GM13977 (cell line): ENCODE results near the gene SEMA6B.

Source experiments
- DNase-seq: peaks from one replicate; pipeline ENCODE4 v3.0.0; 2012; ENCODE audit warnings: low spot score
- in situ Hi-C: fragments of 300-500 bp; cut with MboI; formaldehyde crosslinking; loops from one replicate; pipeline ENCODE4 v1.12.0; 2022; ENCODE audit warnings: low sequenced_read_pairs, low pct_unique_long_range_greater_than_20kb, mixed read lengths, inconsistent platforms; ENCODE audit not compliant: unreplicated experiment
- TF ChIP-seq, protein P1 (sequence below): IDR thresholded peaks from 2 replicates; pipeline ENCODE4 v1.5.1; 2012; ENCODE audit warnings: mild to moderate bottlenecking, control low read depth; ENCODE audit not compliant: insufficient read depth; ENCODE audit errors: extremely low read depth, missing control alignments

The SEMA6B gene

DNA sequence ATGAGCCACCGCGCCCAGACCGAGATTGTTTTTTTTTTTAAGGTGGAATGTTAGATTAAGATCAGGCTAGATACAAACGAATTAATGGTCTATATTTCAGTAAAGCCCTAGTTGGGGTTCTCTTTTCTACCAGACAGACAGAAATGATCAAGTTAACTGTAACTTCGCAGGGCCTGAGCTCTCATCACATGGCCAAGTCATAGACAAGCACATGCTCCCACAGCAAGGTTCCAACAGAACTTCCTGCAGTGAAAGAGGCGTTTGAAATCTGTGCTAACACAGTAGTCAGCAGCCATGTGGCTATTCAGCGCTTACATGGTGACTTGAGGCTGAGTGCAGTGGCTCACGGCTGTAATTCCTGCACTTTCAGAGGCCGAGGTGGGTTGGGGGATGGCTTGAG, 34.7 kb upstream of the SEMA6B start:
- in situ Hi-C loops, result no loop called here
- TF ChIP-seq, protein P1, sequence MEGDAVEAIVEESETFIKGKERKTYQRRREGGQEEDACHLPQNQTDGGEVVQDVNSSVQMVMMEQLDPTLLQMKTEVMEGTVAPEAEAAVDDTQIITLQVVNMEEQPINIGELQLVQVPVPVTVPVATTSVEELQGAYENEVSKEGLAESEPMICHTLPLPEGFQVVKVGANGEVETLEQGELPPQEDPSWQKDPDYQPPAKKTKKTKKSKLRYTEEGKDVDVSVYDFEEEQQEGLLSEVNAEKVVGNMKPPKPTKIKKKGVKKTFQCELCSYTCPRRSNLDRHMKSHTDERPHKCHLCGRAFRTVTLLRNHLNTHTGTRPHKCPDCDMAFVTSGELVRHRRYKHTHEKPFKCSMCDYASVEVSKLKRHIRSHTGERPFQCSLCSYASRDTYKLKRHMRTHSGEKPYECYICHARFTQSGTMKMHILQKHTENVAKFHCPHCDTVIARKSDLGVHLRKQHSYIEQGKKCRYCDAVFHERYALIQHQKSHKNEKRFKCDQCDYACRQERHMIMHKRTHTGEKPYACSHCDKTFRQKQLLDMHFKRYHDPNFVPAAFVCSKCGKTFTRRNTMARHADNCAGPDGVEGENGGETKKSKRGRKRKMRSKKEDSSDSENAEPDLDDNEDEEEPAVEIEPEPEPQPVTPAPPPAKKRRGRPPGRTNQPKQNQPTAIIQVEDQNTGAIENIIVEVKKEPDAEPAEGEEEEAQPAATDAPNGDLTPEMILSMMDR, result no peak
- DNase-seq, result no peak

DNA sequence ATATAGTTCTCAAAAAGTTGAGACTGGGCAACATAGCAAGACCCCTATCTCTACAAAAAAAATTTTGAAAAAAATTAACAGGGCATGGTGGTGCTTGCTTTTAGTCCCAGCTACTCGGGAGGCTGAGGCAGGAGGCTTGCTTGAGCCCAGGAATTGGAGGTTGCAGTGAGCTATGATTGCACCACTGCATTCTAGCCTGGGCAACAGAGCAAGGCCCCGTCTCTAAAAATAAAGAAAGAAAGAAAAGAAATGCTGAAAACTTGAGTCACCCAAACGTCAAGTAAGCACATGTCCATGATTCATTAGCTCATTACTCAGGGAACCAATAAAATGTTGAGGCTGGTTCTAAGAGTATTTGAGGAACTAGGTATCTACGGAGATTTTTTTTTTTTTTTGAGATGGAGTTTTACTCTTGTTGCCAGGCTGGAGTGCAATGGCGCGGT, 33.9 kb upstream of the SEMA6B start:
- no peak for DNase-seq
- in situ Hi-C loops, result no loop called here
- TF ChIP-seq, protein P1, result no peak

- TF ChIP-seq, protein P1, result no peak
- in situ Hi-C loops, result no loop called here
- no peak for DNase-seq
Measured at GRCh38 chr19:4592445-4592844, 33.0 kb upstream of the SEMA6B start.

- in situ Hi-C loops, result no loop called here
- DNase-seq, result no peak
- TF ChIP-seq, protein P1, result no peak
Measured at GRCh38 chr19:4591320-4591719, 31.8 kb upstream of the SEMA6B start.

- DNase-seq, result no peak
- TF ChIP-seq, protein P1, result no peak
- in situ Hi-C loops, result no loop called here
Measured at GRCh38 chr19:4590559-4590958, 31.1 kb upstream of the SEMA6B start.

DNA sequence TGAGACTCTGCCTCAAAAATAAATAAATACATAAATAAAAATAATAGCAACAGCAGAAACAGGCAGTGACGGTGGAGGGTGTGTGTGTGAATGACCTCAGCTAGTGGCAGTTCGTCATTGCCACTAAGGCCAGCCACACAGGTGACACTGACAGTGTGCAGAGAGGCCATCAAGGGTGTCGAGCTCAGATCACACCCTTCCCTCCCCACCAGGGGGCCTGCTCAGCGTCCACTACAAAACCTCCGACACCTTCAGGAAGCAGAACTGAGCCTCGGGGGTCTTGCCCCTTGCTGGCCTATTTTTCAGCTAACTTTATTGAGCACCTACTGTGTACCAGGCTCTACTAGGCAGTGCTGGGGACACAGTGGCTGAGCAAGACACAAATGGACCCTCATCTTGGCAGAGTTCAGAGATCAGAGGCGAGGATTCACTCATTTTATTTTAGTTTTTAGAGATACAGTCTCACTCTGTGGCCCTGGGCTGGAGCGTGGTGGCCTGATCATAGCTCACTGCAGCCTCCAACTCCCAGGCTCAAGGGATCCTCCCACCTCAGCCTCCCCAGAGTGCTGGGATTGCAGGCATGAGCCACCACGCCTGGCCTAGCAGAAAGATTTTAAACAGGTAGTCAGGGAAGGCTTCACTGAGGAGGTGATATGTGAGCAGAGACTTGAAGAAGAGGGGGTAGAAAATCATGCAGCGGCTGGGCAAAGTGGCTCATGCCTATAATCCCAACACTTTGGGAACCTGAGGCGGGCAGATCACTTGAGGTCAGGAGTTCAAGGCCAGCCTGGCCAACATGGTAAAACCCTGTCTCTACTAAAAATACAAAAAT, 30.3 kb upstream of the SEMA6B start:
- peak; percentile 73 for DNase-seq
- TF ChIP-seq, protein P1, result peak; percentile 60

DNA sequence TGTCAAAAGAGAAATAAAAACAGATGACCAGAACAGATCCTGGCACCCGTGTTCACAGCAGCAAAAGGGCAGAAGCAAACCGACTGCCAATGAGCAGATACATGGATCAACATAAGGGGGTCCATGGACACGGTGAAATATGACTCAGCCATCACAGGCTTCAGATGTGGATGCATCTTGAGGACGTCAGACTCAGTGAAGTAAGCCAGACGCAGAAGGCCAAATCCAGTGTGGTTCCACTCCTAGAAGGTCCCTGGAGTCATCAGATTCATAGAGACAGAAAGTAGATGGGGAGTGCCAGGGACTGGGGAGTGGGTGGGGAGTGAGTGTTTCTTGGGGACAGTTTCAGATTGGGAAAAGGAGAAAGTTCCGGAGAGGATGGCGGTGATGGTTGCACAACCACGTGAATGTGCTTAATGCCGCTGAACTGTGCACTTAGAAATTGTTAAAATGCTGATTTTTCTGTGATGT, 28.8 kb upstream of the SEMA6B start:
- no peak for DNase-seq
- TF ChIP-seq, protein P1, result no peak
- in situ Hi-C loops, result no loop called here

More for the DNA sequence above, 30.3 kb upstream of the SEMA6B start:
- in situ Hi-C loops, result no loop called here
